Keratinocyte (primary cell): ENCODE data around the gene LENG1. TPM values are rescaled to one million over a fixed set of nuclear protein-coding genes. Genes with fewer than 3 reads are reported as not detected.

Experiments used
- DNase-seq: peaks from one replicate; pipeline ENCODE4 v3.0.0-alpha.2; 2011; ENCODE audit warnings: low read depth, missing footprints, low spot score
- FAIRE-seq: peaks from 2 replicates; lab custom pipeline; 2011; peaks lifted over from hg19 to GRCh38; lab: Jason Lieb, UNC
- H2AFZ ChIP-seq: 2 replicates; pipeline ENCODE4 v1.6.0; 2012; ENCODE audit warnings: low read length, control low read depth, inconsistent platforms; ENCODE audit not compliant: control insufficient read depth
- H3K27ac ChIP-seq: 2 replicates; pipeline ENCODE4 v1.5.1; 2011; ENCODE audit warnings: low read length; ENCODE audit not compliant: control insufficient read depth, insufficient read depth
- H3K27me3 ChIP-seq: 3 replicates; pipeline ENCODE4 v1.6.0; 2011; ENCODE audit warnings: low read length; ENCODE audit not compliant: control insufficient read depth, insufficient read depth; ENCODE audit errors: extremely low read depth
- H3K36me3 ChIP-seq, 2 experiments: 2 replicates in 1 of 2; 3 replicates in 1 of 2; pipeline ENCODE4 v1.5.1; 2011; ENCODE audit warnings: low read length in 2 of 2, mild to moderate bottlenecking in 1 of 2; ENCODE audit not compliant: control insufficient read depth in 2 of 2, insufficient read depth in 2 of 2; ENCODE audit errors: extremely low read depth in 1 of 2
- H3K4me1 ChIP-seq: 3 replicates; pipeline ENCODE4 v1.5.1; 2011; ENCODE audit warnings: low read length; ENCODE audit not compliant: control insufficient read depth, insufficient read depth; ENCODE audit errors: extremely low read depth
- H3K4me2 ChIP-seq: 3 replicates; pipeline ENCODE4 v1.6.0; 2011; ENCODE audit warnings: low read depth, low read length; ENCODE audit not compliant: control insufficient read depth, insufficient read depth; ENCODE audit errors: extremely low read depth
- H3K4me3 ChIP-seq, 3 experiments: fragments of 200-600 bp in 1 of 3; sonication (generic) in 1 of 3; 2 replicates in 2 of 3; 3 replicates in 1 of 3; pipeline ENCODE4 v1.5.1; 2011 to 2016; ENCODE audit warnings: low read length in 3 of 3, mild to moderate bottlenecking in 3 of 3, control low read depth in 2 of 3, inconsistent platforms in 1 of 3, low read depth in 1 of 3, mixed read lengths in 1 of 3, mixed run types in 1 of 3, moderate library complexity in 1 of 3; ENCODE audit not compliant: control insufficient read depth in 2 of 3, insufficient read depth in 2 of 3; ENCODE audit errors: extremely low read depth in 1 of 3
- H3K79me2 ChIP-seq: 2 replicates; pipeline ENCODE4 v1.6.0; 2012; ENCODE audit warnings: low read length; ENCODE audit not compliant: control insufficient read depth, insufficient read depth
- H3K9ac ChIP-seq: 3 replicates; pipeline ENCODE4 v1.6.0; 2011; ENCODE audit warnings: low read length; ENCODE audit not compliant: control insufficient read depth, insufficient read depth; ENCODE audit errors: extremely low read depth
- H3K9me1 ChIP-seq: 3 replicates; pipeline ENCODE4 v1.6.0; 2011; ENCODE audit warnings: low read length; ENCODE audit not compliant: control insufficient read depth, insufficient read depth; ENCODE audit errors: extremely low read depth
- H3K9me3 ChIP-seq: 2 replicates; pipeline ENCODE4 v1.5.1; 2012; ENCODE audit warnings: low read depth, low read length; ENCODE audit not compliant: control insufficient read depth
- H4K20me1 ChIP-seq: 3 replicates; pipeline ENCODE4 v1.6.0; 2011; ENCODE audit warnings: low read length; ENCODE audit not compliant: control insufficient read depth, insufficient read depth; ENCODE audit errors: extremely low read depth
- CTCF ChIP-seq, 3 experiments: IDR thresholded peaks in 1 of 3; conservative IDR thresholded peaks in 1 of 3; optimal IDR thresholded peaks in 1 of 3; 2 replicates in 2 of 3; 3 replicates in 1 of 3; pipeline versions ENCODE3 to v1.5.1; 2011; ENCODE audit warnings: low read length in 3 of 3, mild to moderate bottlenecking in 3 of 3, moderate library complexity in 2 of 3, control low read depth in 1 of 3, inconsistent platforms in 1 of 3; ENCODE audit not compliant: insufficient read depth in 2 of 3; ENCODE audit errors: extremely low read depth in 1 of 3
- EZH2 ChIP-seq: IDR thresholded peaks from one replicate; pipeline ENCODE4 v1.6.1; 2012; ENCODE audit warnings: inconsistent platforms, mild to moderate bottlenecking, low read length, moderate library complexity
- dilution Hi-C: fragments of 300-500 bp; cut with MboI; formaldehyde crosslinking; loops from one replicate; pipeline ENCODE4 v1.7.0; 2020; ENCODE audit warnings: low sequenced_read_pairs; ENCODE audit not compliant: extremely low pct_ligation_motif_present
- polyA plus RNA-seq, 5 experiments: library from polyadenylated mRNA; depleted of rRNA in 3 of 5; stranded (reverse) in 3 of 5; stranded (forward) in 1 of 5; unstranded in 1 of 5; fragments of >200 nt; gene quantifications; 1 replicate in 1 of 5; 2 replicates in 3 of 5; 3 replicates in 1 of 5; pipeline versions ENCODE4 v1.2.1 to v1.2.3, GENCODE V29; 2011 to 2012; ENCODE audit warnings: missing spikeins in 2 of 5, low read depth in 1 of 5, low replicate concordance in 1 of 5

LENG1 gene
- polyA plus RNA-seq, 1 donor (not counting 4 experiments of a cell fraction or from before 2014, with no cell fraction given): 3.4 TPM

- H3K4me2 ChIP-seq: peak overlapping the region; percentile 95
- H2AFZ ChIP-seq: peak overlapping the region; percentile 88
- H3K79me2 ChIP-seq: peaks cover 39% of the 10 kb centered on the region
- H3K36me3 ChIP-seq: peaks cover 9 to 14% of the 10 kb centered on the region in 2 experiments
- no peaks in the 10 kb centered on the region for H3K9me3 ChIP-seq
- dilution Hi-C loops: no loop called here
- peak overlapping the region; percentile 68 to 95 (median 88) for H3K4me3 ChIP-seq
- peak overlapping the region; percentile 99 for H3K9ac ChIP-seq
- FAIRE-seq: no peak
- peak overlapping the region; percentile 99 for H3K27ac ChIP-seq
- no peak for TF ChIP-seq CTCF (optimal IDR thresholded peaks at IDR 0.05 in 1 of 3, IDR thresholded peaks at IDR 0.05 in 1 of 3, conservative IDR thresholded peaks at IDR 0.05 in 1 of 3; ENCODE audit: extremely low read depth in 1 of 3, insufficient read depth in 2 of 3, low read length in 3 of 3)
- no peak for TF ChIP-seq EZH2
- H3K9me1 ChIP-seq: no peaks in the 10 kb centered on the region
- H3K4me1 ChIP-seq: peaks cover 18% of the 10 kb centered on the region
- H4K20me1 ChIP-seq: no peaks in the 10 kb centered on the region
- no peaks in the 10 kb centered on the region for H3K27me3 ChIP-seq
- DNase-seq: no peak
These were observed 32.4 kb upstream of the LENG1 start for GRCh38 chr19:54191811-54192453.

GRCh38 chr19:54191011-54191810 is 31.7 kb upstream of the LENG1 start, which contains the start of gene TSEN34:
TSEN34 (plus strand) TSS chr19:54191308; CDS start chr19:54191365, 57 bp downstream.
- no peak for DNase-seq
- TF ChIP-seq CTCF (optimal IDR thresholded peaks at IDR 0.05 in 1 of 3, IDR thresholded peaks at IDR 0.05 in 1 of 3, conservative IDR thresholded peaks at IDR 0.05 in 1 of 3; ENCODE audit: extremely low read depth in 1 of 3, insufficient read depth in 2 of 3, low read length in 3 of 3) (no peak), EZH2 (no peak)
- Histone ChIP-seq H3K27me3 (no peaks in the 10 kb centered on the region), H3K36me3 (peaks cover 16 to 20% of the 10 kb centered on the region in 2 experiments), H3K4me3 (peak within 1 kb of the TSS; percentile 68 to 95 (median 88)), H3K9me1 (no peaks in the 10 kb centered on the region), H2AFZ (peak within 1 kb of the TSS; percentile 98), H3K9ac (peak within 1 kb of the TSS; percentile 99), H3K4me1 (peaks cover 15% of the 10 kb centered on the region), H3K27ac (peak within 1 kb of the TSS; percentile 99), H3K4me2 (peak within 1 kb of the TSS; percentile 95), H3K79me2 (peaks cover 45% of the 10 kb centered on the region), H3K9me3 (no peaks in the 10 kb centered on the region), H4K20me1 (no peaks in the 10 kb centered on the region)
- dilution Hi-C loops: no loop called here
- no peak for FAIRE-seq
